ENCODE data around the gene EGFL7.

Gene EGFL7

GRCh38 chr9:136662656-136663581 is at the start of gene EGFL7:
TSS of gene EGFL7 (plus strand) at chr9:136662916. CDS start at chr9:136668283, 5,367 bp downstream.
- no peak for DNase-seq

GRCh38 chr9:136613824-136614371 is 48.8 kb upstream of the EGFL7 start:
- DNase-seq = no peak

- no peak for DNase-seq
These were observed 48.3 kb upstream of the EGFL7 start for GRCh38 chr9:136614372-136614922.

- no peak for DNase-seq
These were observed 47.6 kb upstream of the EGFL7 start for GRCh38 chr9:136614967-136615623.

GRCh38 chr9:136615631-136616306 is 46.9 kb upstream of the EGFL7 start:
- DNase-seq = no peak

- DNase-seq = no peak
These were observed 46.4 kb upstream of the EGFL7 start for GRCh38 chr9:136616307-136616635.

- no peak for DNase-seq
These were observed 45.6 kb upstream of the EGFL7 start for GRCh38 chr9:136616948-136617695.

- no peak for DNase-seq
These were observed 44.8 kb upstream of the EGFL7 start for GRCh38 chr9:136617746-136618579.

- no peak for DNase-seq
These were observed 43.9 kb upstream of the EGFL7 start for GRCh38 chr9:136618580-136619547.

GRCh38 chr9:136619742-136620440 is 42.8 kb upstream of the EGFL7 start:
- no peak for DNase-seq

- DNase-seq = no peak
These were observed 42.2 kb upstream of the EGFL7 start for GRCh38 chr9:136620441-136621018.

GRCh38 chr9:136621019-136621733 is 41.5 kb upstream of the EGFL7 start:
- DNase-seq = no peak

- DNase-seq = no peak
These were observed 41.0 kb upstream of the EGFL7 start for GRCh38 chr9:136621734-136622093.

- no peak for DNase-seq
These were observed 40.2 kb upstream of the EGFL7 start for GRCh38 chr9:136622538-136622948.

GRCh38 chr9:136623016-136623841 is 39.5 kb upstream of the EGFL7 start:
- DNase-seq = no peak

- DNase-seq = no peak
These were observed 38.9 kb upstream of the EGFL7 start for GRCh38 chr9:136623842-136624183.

GRCh38 chr9:136624184-136624951 is 38.3 kb upstream of the EGFL7 start:
- DNase-seq = no peak
